Measurements from ENCODE around the gene C1orf174.
"Not testable (repeated sequence)": the region's sequence is repeated elsewhere in the genome, so short reads cannot be mapped to it uniquely, and the experiment has no call there.

The C1orf174 gene

GRCh38 chr1:3921765-3922164 lies 21.7 kb upstream of the C1orf174 start:
- no peaks in the 10 kb centered on the region for H3K79me2 ChIP-seq (ENCODE audit: insufficient read depth, low read depth)
- no peak overlapping the region for H3K4me2 ChIP-seq
- TF ChIP-seq CTCF (conservative IDR thresholded peaks at IDR 0.05; ENCODE audit: low read depth, low read length), result no peak
- no peaks in the 10 kb centered on the region for H4K20me1 ChIP-seq (ENCODE audit: insufficient read depth)
- H3K4me3 ChIP-seq (IDR thresholded peaks at IDR 0.05; ENCODE audit: insufficient read depth, low read depth, low read length), result peak overlapping the region; percentile 36
- H3K36me3 ChIP-seq (ENCODE audit: insufficient read depth), result no peaks in the 10 kb centered on the region
- H3K4me1 ChIP-seq (ENCODE audit: low read depth, poor library complexity, severe bottlenecking), result no peaks in the 10 kb centered on the region
- no peak overlapping the region for H3K9ac ChIP-seq
- H2AFZ ChIP-seq (ENCODE audit: low read depth), result peak overlapping the region; percentile 10; the same call in 1 of the 2 replicates
- H3K27ac ChIP-seq, result no peak overlapping the region
- peaks cover 61% of the 10 kb centered on the region for H3K27me3 ChIP-seq (ENCODE audit: insufficient read depth, low read depth)

GRCh38 chr1:3919706-3920105 lies 19.6 kb upstream of the C1orf174 start:
- Histone ChIP-seq H4K20me1 (ENCODE audit: insufficient read depth) (no peaks in the 10 kb centered on the region), H3K4me2 (no peak overlapping the region), H3K9ac (no peak overlapping the region), H3K79me2 (ENCODE audit: insufficient read depth, low read depth) (no peaks in the 10 kb centered on the region), H3K36me3 (ENCODE audit: insufficient read depth) (no peaks in the 10 kb centered on the region), H3K27me3 (ENCODE audit: insufficient read depth, low read depth) (peaks cover 52% of the 10 kb centered on the region), H3K27ac (no peak overlapping the region), H3K4me3 (IDR thresholded peaks at IDR 0.05; ENCODE audit: insufficient read depth, low read depth, low read length) (no peak overlapping the region), H3K4me1 (ENCODE audit: low read depth, poor library complexity, severe bottlenecking) (no peaks in the 10 kb centered on the region), H2AFZ (ENCODE audit: low read depth) (no peak overlapping the region)
- TF ChIP-seq CTCF (conservative IDR thresholded peaks at IDR 0.05; ENCODE audit: low read depth, low read length), result no peak

- Histone ChIP-seq H3K27ac (no peak overlapping the region), H2AFZ (ENCODE audit: low read depth) (no peak overlapping the region), H3K4me1 (ENCODE audit: low read depth, poor library complexity, severe bottlenecking) (no peaks in the 10 kb centered on the region), H3K27me3 (ENCODE audit: insufficient read depth, low read depth) (peaks cover 47% of the 10 kb centered on the region), H3K9ac (no peak overlapping the region), H3K4me3 (IDR thresholded peaks at IDR 0.05; ENCODE audit: insufficient read depth, low read depth, low read length) (no peak overlapping the region), H4K20me1 (ENCODE audit: insufficient read depth) (no peaks in the 10 kb centered on the region), H3K36me3 (ENCODE audit: insufficient read depth) (no peaks in the 10 kb centered on the region), H3K4me2 (no peak overlapping the region), H3K79me2 (ENCODE audit: insufficient read depth, low read depth) (no peaks in the 10 kb centered on the region)
- TF ChIP-seq CTCF (conservative IDR thresholded peaks at IDR 0.05; ENCODE audit: low read depth, low read length), result no peak
Measured at GRCh38 chr1:3918966-3919611, 19.0 kb upstream of the C1orf174 start.

GRCh38 chr1:3918359-3918758 lies 18.3 kb upstream of the C1orf174 start:
- not testable (repeated sequence) for H3K4me2 ChIP-seq; H3K4me1 ChIP-seq (ENCODE audit: low read depth, poor library complexity, severe bottlenecking); H3K36me3 ChIP-seq (ENCODE audit: insufficient read depth); H3K4me3 ChIP-seq (IDR thresholded peaks at IDR 0.05; ENCODE audit: insufficient read depth, low read depth, low read length); H3K9ac ChIP-seq; H2AFZ ChIP-seq (ENCODE audit: low read depth); H4K20me1 ChIP-seq (ENCODE audit: insufficient read depth); H3K79me2 ChIP-seq (ENCODE audit: insufficient read depth, low read depth); H3K27ac ChIP-seq
- H3K27me3 ChIP-seq (ENCODE audit: insufficient read depth, low read depth), result peaks cover 40% of the 10 kb centered on the region

GRCh38 chr1:3917761-3918160 lies 17.7 kb upstream of the C1orf174 start:
- H3K4me1 ChIP-seq (ENCODE audit: low read depth, poor library complexity, severe bottlenecking), result no peaks in the 10 kb centered on the region
- no peaks in the 10 kb centered on the region for H4K20me1 ChIP-seq (ENCODE audit: insufficient read depth)
- H3K4me2 ChIP-seq, result no peak overlapping the region
- H3K27ac ChIP-seq, result no peak overlapping the region
- H3K36me3 ChIP-seq (ENCODE audit: insufficient read depth), result no peaks in the 10 kb centered on the region
- H3K79me2 ChIP-seq (ENCODE audit: insufficient read depth, low read depth), result no peaks in the 10 kb centered on the region
- TF ChIP-seq CTCF (conservative IDR thresholded peaks at IDR 0.05; ENCODE audit: low read depth, low read length), result no peak
- H2AFZ ChIP-seq (ENCODE audit: low read depth), result no peak overlapping the region
- H3K4me3 ChIP-seq (IDR thresholded peaks at IDR 0.05; ENCODE audit: insufficient read depth, low read depth, low read length), result no peak overlapping the region
- H3K9ac ChIP-seq, result no peak overlapping the region
- peaks cover 34% of the 10 kb centered on the region; the same call in 1 of the 2 replicates for H3K27me3 ChIP-seq (ENCODE audit: insufficient read depth, low read depth)

Data from KMS-11 (cell line).